Glutamatergic neuron (in vitro differentiated cells): Measurements from ENCODE around the gene DUS2. TPM values are rescaled to one million over a fixed set of nuclear protein-coding genes. Genes with fewer than 3 reads are reported as not detected.
"Not testable (repeated sequence)": the region's sequence is repeated elsewhere in the genome, so short reads cannot be mapped to it uniquely, and the experiment has no call there.

Source experiments
- DNase-seq: peaks from one replicate; pipeline ENCODE4 v3.0.0; 2022
- H3K27ac Mint-ChIP-seq: one replicate; pipeline ENCODE4 v1.8.0; 2020; ENCODE audit warnings: mild to moderate bottlenecking, mixed read lengths, inconsistent platforms; ENCODE audit not compliant: unreplicated experiment
- H3K27me3 Mint-ChIP-seq: one replicate; pipeline ENCODE4 v1.8.0; 2020; ENCODE audit warnings: mild to moderate bottlenecking, moderate library complexity, mixed read lengths, inconsistent platforms; ENCODE audit not compliant: unreplicated experiment
- H3K36me3 Mint-ChIP-seq: one replicate; pipeline ENCODE4 v1.8.0; 2020; ENCODE audit warnings: mild to moderate bottlenecking, mixed read lengths, inconsistent platforms; ENCODE audit not compliant: unreplicated experiment
- H3K4me1 Mint-ChIP-seq: one replicate; pipeline ENCODE4 v1.8.0; 2020; ENCODE audit warnings: mild to moderate bottlenecking, low read depth, mixed read lengths, inconsistent platforms; ENCODE audit not compliant: unreplicated experiment
- H3K4me3 Mint-ChIP-seq: one replicate; pipeline ENCODE4 v1.8.0; 2020; ENCODE audit warnings: mild to moderate bottlenecking, mixed read lengths, inconsistent platforms; ENCODE audit not compliant: unreplicated experiment
- H3K9me3 Mint-ChIP-seq: one replicate; pipeline ENCODE4 v1.8.0; 2020; ENCODE audit warnings: mild to moderate bottlenecking, moderate library complexity, mixed read lengths, inconsistent platforms; ENCODE audit not compliant: unreplicated experiment
- total RNA-seq: library from RNA; stranded (reverse); fragmentation: NEBNext Ultra II Directional; extraction: Animal tissue kit (Norgen Biotek cat#: 25700); gene quantifications from one replicate; pipeline ENCODE4 v1.2.1, GENCODE V29; 2021; ENCODE audit not compliant: unreplicated experiment
- TF ChIP-seq, protein P1 (sequence below): fragments of 200-600 bp; sonication (generic); IDR thresholded peaks from one replicate; pipeline ENCODE4 v1.5.0; 2021; ENCODE audit not compliant: partially characterized antibody, unreplicated experiment

DUS2 gene
- total RNA-seq, 1 donor from 2014 or later, result 21.0 TPM

DNA sequence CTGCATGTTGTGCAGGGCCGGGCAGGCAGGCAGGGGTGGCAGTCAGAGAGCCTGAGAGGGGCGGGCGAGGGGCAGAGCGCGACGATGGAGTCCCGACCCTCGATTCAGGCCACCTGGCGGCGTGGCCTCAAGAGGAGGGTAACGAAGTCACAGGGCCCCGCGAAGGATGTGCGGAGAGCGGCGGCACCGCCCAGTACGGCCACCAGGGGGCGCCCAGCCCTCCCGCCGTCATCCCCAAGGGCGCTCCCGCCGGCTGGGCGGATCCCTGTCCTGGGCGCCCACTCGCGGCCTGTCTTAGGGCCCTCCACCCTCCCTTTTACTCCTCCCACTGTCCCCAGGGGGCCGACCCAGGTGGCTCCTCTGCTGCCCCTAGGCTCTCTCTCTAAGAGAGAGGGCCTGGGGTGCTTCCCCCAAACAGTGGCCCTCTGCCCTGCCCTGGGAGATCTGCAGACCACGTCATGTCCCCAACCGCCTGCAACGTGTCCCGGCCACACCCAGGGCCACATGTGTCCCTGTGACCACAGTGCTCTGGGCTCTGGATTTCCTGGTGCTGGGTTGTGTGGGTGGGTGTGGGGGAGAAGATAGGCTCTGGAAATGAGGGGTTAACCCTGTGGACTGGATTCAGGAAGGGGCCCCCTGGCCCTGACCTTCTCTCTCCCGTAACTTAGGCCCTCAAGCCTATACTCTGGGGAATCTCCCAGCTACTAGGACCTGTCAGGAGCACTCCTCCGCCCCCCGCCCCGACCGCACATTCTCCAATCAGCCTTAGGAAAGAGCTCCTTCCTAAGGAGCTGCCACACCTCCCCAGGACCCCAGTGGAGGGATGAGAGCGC, 29.7 kb upstream of the DUS2 start:
- no peaks in the 10 kb centered on the region for H3K4me1 Mint-ChIP-seq
- no peak overlapping the region for H3K27ac Mint-ChIP-seq
- peaks cover 2% of the 10 kb centered on the region for H3K9me3 Mint-ChIP-seq
- peak; percentile 83 for DNase-seq
- no peaks in the 10 kb centered on the region for H3K36me3 Mint-ChIP-seq
- no peak overlapping the region for H3K4me3 Mint-ChIP-seq
- peaks cover 4% of the 10 kb centered on the region for H3K27me3 Mint-ChIP-seq
- TF ChIP-seq, protein P1, sequence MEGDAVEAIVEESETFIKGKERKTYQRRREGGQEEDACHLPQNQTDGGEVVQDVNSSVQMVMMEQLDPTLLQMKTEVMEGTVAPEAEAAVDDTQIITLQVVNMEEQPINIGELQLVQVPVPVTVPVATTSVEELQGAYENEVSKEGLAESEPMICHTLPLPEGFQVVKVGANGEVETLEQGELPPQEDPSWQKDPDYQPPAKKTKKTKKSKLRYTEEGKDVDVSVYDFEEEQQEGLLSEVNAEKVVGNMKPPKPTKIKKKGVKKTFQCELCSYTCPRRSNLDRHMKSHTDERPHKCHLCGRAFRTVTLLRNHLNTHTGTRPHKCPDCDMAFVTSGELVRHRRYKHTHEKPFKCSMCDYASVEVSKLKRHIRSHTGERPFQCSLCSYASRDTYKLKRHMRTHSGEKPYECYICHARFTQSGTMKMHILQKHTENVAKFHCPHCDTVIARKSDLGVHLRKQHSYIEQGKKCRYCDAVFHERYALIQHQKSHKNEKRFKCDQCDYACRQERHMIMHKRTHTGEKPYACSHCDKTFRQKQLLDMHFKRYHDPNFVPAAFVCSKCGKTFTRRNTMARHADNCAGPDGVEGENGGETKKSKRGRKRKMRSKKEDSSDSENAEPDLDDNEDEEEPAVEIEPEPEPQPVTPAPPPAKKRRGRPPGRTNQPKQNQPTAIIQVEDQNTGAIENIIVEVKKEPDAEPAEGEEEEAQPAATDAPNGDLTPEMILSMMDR, result peak; percentile 99

DNA sequence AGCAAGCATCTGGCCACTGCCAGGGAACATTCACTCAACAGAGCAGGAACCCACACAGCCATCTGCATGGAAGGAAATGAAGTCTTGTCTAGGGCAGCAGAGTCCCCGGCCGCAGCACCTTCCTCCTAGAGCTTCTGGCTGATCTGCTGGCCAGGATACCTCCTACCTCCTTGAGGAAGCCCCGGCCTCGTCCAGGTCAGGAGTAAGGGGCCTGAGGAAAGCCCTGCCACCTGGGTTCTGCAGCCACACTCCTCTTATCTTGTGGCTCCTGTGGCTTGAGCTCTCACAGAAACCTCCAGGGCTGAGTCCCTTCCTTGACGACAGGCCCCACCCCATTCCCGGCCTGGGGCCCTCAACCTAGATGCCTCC, 29.1 kb upstream of the DUS2 start:
- not testable (repeated sequence) for H3K27ac Mint-ChIP-seq, H3K9me3 Mint-ChIP-seq, H3K36me3 Mint-ChIP-seq, H3K4me3 Mint-ChIP-seq, H3K27me3 Mint-ChIP-seq, DNase-seq, H3K4me1 Mint-ChIP-seq

DNA sequence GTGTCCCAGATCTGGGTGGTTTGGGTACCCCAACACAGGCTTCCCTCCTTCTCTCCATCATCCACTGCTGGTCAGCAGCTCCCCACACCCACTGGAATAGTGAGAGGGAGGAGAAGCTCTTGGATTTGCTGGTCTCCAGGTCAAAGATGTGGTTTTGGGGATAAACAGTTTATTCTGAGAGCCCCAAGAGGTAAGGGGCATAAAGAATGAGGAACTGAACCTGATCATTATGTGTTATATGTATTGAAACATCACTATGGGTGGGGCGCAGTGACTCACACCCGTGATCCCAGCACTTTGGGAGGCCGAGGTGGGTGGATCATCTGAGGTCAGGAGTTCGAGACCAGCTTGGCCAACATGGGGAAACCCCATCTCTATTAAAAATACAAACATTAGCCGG, 27.7 kb upstream of the DUS2 start:
- Mint-ChIP-seq H3K36me3 (no peaks in the 10 kb centered on the region), H3K27ac (no peak overlapping the region), H3K4me1 (no peaks in the 10 kb centered on the region), H3K4me3 (no peak overlapping the region), H3K27me3 (peaks cover 4% of the 10 kb centered on the region), H3K9me3 (no peaks in the 10 kb centered on the region)
- DNase-seq, result no peak
- TF ChIP-seq, protein P1, result no peak

DNA sequence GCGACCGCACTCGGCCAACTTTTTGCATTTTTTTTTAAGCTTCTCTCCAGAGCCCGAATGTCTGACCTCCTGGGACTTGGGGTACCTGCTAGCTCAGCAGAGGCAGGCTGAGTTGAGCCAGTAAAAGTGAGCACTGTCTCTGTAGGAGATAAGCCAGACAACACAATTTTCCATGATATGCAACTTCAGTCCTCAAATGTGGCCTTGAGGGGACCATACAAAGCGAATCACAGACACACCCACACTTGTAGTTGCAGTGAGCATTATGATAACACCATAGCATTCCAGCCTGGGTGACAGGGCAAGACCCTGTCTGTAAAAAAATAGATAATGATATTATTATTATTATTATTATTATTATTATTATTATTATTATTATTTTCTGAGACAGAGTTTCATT, 26.4 kb upstream of the DUS2 start:
- DNase-seq, result no peak
- TF ChIP-seq, protein P1, result no peak
- Mint-ChIP-seq H3K27ac (no peak overlapping the region), H3K36me3 (no peaks in the 10 kb centered on the region), H3K27me3 (peaks cover 2% of the 10 kb centered on the region), H3K4me3 (no peak overlapping the region), H3K4me1 (no peaks in the 10 kb centered on the region), H3K9me3 (no peaks in the 10 kb centered on the region)

DNA sequence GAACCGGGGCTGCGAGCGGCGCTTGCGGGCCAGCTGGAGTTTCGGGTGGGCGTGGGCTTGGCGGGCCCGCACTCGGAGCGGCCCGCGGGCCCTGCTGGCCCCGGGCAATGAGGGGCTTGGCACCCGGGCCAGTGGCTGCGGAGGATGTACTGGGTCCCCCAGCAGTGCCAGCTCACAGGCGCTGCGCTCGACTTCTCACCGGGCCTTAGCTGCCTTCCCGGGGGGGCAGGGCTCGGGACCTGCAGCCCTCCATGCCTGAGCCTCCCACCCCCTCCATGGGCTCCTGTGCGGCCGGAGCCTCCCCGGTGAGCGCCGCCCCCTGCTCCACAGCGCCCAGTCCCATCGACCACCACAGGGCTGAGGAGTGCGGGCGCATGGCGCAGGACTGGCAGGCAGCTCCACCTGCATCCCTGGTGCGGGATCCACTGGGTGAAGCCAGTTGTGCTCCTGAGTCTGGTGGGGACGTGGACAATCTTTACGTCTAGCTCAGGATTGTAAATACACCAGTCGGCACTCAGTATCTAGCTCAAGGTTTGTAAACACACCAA, 24.8 kb upstream of the DUS2 start:
- DNase-seq, H3K4me3 Mint-ChIP-seq, H3K27ac Mint-ChIP-seq, H3K4me1 Mint-ChIP-seq, H3K27me3 Mint-ChIP-seq, H3K36me3 Mint-ChIP-seq, H3K9me3 Mint-ChIP-seq: not testable (repeated sequence)

DNA sequence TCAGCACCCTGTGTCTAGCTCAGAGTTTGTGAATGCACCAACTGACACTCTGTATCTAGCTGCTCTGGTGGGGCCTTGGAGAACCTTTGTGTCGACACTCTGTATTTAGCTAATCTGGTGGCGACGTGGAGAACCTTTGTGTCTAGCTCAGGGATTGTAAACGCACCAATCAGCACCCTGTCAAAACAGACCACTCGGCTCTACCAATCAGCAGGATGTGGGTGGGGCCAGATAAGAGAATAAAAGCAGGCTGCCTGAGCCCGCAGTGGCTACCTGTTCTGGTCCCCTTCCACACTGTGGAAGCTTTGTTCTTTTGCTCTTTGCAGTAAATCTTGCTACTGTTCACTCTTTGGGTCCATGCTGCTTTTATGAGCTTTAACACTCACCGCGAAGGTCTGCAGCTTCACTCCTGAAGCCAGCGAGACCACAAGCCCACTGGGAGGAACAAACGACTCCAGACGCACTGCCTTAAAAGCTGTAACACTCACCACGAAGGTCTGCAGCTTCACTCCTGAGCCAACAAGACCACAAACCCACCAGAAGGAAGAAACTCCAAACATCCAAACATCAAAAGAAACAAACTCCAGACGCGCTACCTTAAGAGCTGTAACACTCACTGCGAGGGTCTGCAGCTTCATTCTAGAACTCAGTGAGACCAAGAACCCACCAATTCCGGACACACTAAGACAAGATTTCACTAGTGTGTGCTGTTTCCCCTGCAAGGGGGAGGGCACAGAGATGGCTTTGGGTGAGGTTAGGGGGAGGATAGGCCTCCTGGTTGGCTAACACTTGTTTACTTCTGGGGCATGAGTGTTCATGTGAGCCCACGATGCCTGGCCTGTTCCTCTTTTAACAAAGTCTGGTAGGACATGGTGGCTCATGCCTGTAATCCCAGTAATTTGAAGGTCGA, 24.1 kb upstream of the DUS2 start, which contains the start of gene DPEP2:
Gene DPEP2, minus strand, starts transcription at position 706 of the 910 bp plus-strand sequence. CDS start 6,272 bp downstream, outside the sequence.
- not testable (repeated sequence) for H3K4me3 Mint-ChIP-seq, H3K27me3 Mint-ChIP-seq, H3K27ac Mint-ChIP-seq, H3K4me1 Mint-ChIP-seq, H3K36me3 Mint-ChIP-seq, H3K9me3 Mint-ChIP-seq, DNase-seq
